Measurements from ENCODE around the gene TEDC2.

Gene TEDC2

DNA sequence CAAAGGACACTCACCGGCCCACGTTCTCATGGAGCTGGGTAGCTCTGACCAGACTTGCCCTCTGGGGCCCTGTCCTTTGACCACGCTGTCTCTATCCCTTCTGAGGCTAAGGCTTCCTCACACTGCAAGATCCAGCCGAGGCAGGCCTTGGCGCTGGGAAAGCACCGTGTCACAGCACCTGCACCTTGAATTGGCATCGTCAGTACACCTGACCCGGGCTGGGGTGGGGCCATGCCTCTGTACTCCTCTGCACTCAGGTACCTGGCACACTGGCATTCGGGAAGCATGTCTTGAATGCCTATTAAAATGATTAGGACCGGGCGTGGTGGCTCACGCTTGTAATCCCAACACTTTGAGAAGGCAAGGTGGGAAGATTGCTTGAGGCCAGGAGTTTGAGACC, 21.0 kb downstream of the TEDC2 start:
- Histone ChIP-seq H3K27ac (no peak overlapping the region), H3K4me1 (peaks cover 66 to 91% (median 79%) of the 10 kb centered on the region in 10 experiments), H3K9me3 (replicated peaks in 1 of 11) (no peaks in the 10 kb centered on the region), H3K4me2 (no peak overlapping the region), H3K4me3 (no peak overlapping the region), H3K36me3 (peaks cover 0 to 65% (median 33%) of the 10 kb centered on the region in 11 experiments; a peak in 15 of 22 replicates), H3K27me3 (no peaks in the 10 kb centered on the region), H4K20me1 (peaks cover 11 to 100% (median 100%) of the 10 kb centered on the region in 11 experiments; a peak in 21 of 22 replicates), H3K9ac (peak overlapping the region in 3 of 11 experiments; percentile 7 to 36 (median 7); a peak in 2 of 22 replicates)
- TF ChIP-seq Cebpa-rat (IDR thresholded peaks at IDR 0.05) = no peak

DNA sequence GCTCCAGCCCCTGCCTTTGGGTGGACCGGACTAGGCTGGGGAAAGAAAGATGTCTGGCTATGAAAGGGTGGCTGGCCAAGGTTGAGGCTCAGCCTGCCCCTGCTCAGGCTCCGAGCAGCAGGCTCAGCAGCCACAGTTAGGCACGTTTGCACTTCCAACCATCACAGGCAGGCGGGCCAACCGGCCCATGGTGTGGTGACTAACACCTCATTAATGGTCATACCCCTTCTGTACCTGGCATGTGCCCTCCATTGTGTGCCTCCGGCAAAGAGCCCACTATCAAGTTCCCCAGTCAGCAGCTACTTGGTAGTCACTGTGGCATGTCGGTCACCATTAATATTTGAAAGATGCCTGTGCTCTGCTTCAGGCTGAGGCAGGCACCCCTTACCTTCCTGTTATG, 21.8 kb downstream of the TEDC2 start:
- no peak for TF ChIP-seq Cebpa-rat (IDR thresholded peaks at IDR 0.05)
- peak overlapping the region in 5 of 11 experiments; percentile 27 to 65 (median 36); a peak in 7 of 22 replicates for H3K9ac ChIP-seq
- H3K36me3 ChIP-seq = peaks cover 0 to 59% (median 33%) of the 10 kb centered on the region in 11 experiments; a peak in 15 of 22 replicates
- H3K4me3 ChIP-seq = no peak overlapping the region
- no peaks in the 10 kb centered on the region for H3K27me3 ChIP-seq
- H3K4me2 ChIP-seq = peak overlapping the region in 9 of 11 experiments; percentile 65 to 96 (median 84); a peak in 15 of 22 replicates
- H3K9me3 ChIP-seq (replicated peaks in 1 of 11) = no peaks in the 10 kb centered on the region
- peaks cover 7 to 100% (median 100%) of the 10 kb centered on the region in 11 experiments; a peak in 21 of 22 replicates for H4K20me1 ChIP-seq
- H3K4me1 ChIP-seq = peaks cover 66 to 91% (median 79%) of the 10 kb centered on the region in 10 experiments
- H3K27ac ChIP-seq = no peak overlapping the region

GRCh38 chr16:2482249-2482648, 22.3 kb downstream of the TEDC2 start:
- H3K27me3 ChIP-seq = no peaks in the 10 kb centered on the region
- no peaks in the 10 kb centered on the region for H3K9me3 ChIP-seq (replicated peaks in 1 of 11)
- H4K20me1 ChIP-seq = peaks cover 2 to 100% (median 100%) of the 10 kb centered on the region in 11 experiments; a peak in 21 of 22 replicates
- no peak for TF ChIP-seq Cebpa-rat (IDR thresholded peaks at IDR 0.05)
- peaks cover 0 to 55% (median 33%) of the 10 kb centered on the region in 11 experiments; a peak in 15 of 22 replicates for H3K36me3 ChIP-seq
- H3K4me3 ChIP-seq = no peak overlapping the region
- H3K4me1 ChIP-seq = peaks cover 66 to 91% (median 79%) of the 10 kb centered on the region in 10 experiments
- peak overlapping the region; percentile 65 to 96 (median 86) for H3K4me2 ChIP-seq
- H3K27ac ChIP-seq = peak overlapping the region in 1 of 11 experiments; percentile 64; a peak in 2 of 22 replicates
- peak overlapping the region in 9 of 11 experiments; percentile 4 to 65 (median 47); a peak in 10 of 22 replicates for H3K9ac ChIP-seq

- Histone ChIP-seq H3K36me3 (peaks cover 0 to 52% (median 33%) of the 10 kb centered on the region in 11 experiments; a peak in 15 of 22 replicates), H3K4me2 (peak overlapping the region; percentile 65 to 96 (median 86))
These were observed 23.0 kb downstream of the TEDC2 start for GRCh38 chr16:2482708-2483534.

GRCh38 chr16:2483939-2484897, 24.3 kb downstream of the TEDC2 start:
- no peaks in the 10 kb centered on the region for H3K27me3 ChIP-seq
- H3K9ac ChIP-seq = peak overlapping the region in 9 of 11 experiments; percentile 27 to 72 (median 58); a peak in 14 of 22 replicates
- peak overlapping the region; percentile 65 to 96 (median 86) for H3K4me2 ChIP-seq
- H3K4me1 ChIP-seq = peaks cover 72 to 88% (median 79%) of the 10 kb centered on the region in 10 experiments
- H4K20me1 ChIP-seq = peaks cover 0 to 100% (median 100%) of the 10 kb centered on the region in 11 experiments; a peak in 20 of 22 replicates
- peak overlapping the region in 1 of 10 experiments; percentile 14; a peak in 1 of 20 replicates for H3K4me3 ChIP-seq
- no peak for TF ChIP-seq Cebpa-rat (IDR thresholded peaks at IDR 0.05)
- H3K9me3 ChIP-seq (replicated peaks in 1 of 11) = no peaks in the 10 kb centered on the region
- peaks cover 0 to 44% (median 22%) of the 10 kb centered on the region in 11 experiments; a peak in 15 of 22 replicates for H3K36me3 ChIP-seq
- peak overlapping the region in 4 of 11 experiments; percentile 2 to 64 (median 14); a peak in 6 of 22 replicates for H3K27ac ChIP-seq

More at GRCh38 chr16:2482708-2483534, 23.0 kb downstream of the TEDC2 start:
- H3K4me1 ChIP-seq = peaks cover 66 to 91% (median 79%) of the 10 kb centered on the region in 10 experiments
- no peak for TF ChIP-seq Cebpa-rat (IDR thresholded peaks at IDR 0.05)
- peak overlapping the region in 1 of 10 experiments; percentile 14; a peak in 1 of 20 replicates for H3K4me3 ChIP-seq
- no peaks in the 10 kb centered on the region for H3K9me3 ChIP-seq (replicated peaks in 1 of 11)
- peak overlapping the region; percentile 4 to 72 (median 47); a peak in 17 of 22 replicates for H3K9ac ChIP-seq
- peaks cover 0 to 100% (median 100%) of the 10 kb centered on the region in 11 experiments; a peak in 20 of 22 replicates for H4K20me1 ChIP-seq
- H3K27me3 ChIP-seq = no peaks in the 10 kb centered on the region
- peak overlapping the region in 6 of 11 experiments; percentile 2 to 64 (median 27); a peak in 7 of 22 replicates for H3K27ac ChIP-seq

DNA sequence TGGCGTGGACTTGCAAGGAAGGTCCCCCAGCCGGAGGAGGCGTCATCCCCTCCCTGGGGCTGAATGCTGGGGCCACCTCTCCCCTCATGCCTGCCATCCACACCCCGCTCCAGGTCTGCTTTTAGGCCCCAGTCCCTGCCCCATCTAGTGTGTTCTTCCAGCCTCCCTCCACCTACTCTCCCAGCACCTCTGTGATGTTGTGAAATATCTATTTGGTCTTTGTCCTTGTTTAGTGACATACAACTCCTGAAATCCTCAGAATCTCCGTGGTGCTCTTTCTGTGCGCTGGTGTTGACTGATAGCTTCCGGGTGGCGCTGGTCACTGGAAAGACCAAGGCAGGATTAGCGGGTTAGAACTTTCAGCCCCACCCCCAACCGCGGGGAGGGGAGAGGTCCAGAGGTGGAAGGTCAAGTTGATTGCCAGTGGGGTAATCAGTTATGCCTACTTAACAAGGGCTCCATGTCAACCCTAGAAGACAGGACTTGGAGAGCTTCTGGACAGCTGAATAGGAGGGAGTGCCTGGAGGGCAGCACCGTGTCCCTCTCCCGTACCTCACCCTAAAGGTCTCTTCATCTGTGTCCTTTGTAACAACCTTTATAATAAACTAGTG, 25.1 kb downstream of the TEDC2 start:
- H3K27ac ChIP-seq = peak overlapping the region in 3 of 11 experiments; percentile 2 to 64 (median 62); a peak in 5 of 22 replicates
- H3K4me1 ChIP-seq = peaks cover 72 to 86% (median 78%) of the 10 kb centered on the region in 10 experiments

GRCh38 chr16:2485811-2486507, 26.1 kb downstream of the TEDC2 start:
- no peaks in the 10 kb centered on the region for H3K9me3 ChIP-seq (replicated peaks in 1 of 11)
- peak overlapping the region; percentile 16 to 77 (median 52); a peak in 19 of 22 replicates for H3K27ac ChIP-seq
- peaks cover 72 to 79% (median 75%) of the 10 kb centered on the region in 10 experiments for H3K4me1 ChIP-seq
- peaks cover 0 to 44% (median 25%) of the 10 kb centered on the region in 11 experiments; a peak in 21 of 22 replicates for H3K36me3 ChIP-seq
- H3K4me2 ChIP-seq = peak overlapping the region; percentile 65 to 96 (median 86)
- H3K4me3 ChIP-seq = peak overlapping the region in 3 of 10 experiments; percentile 16 to 44 (median 30); a peak in 3 of 20 replicates
- TF ChIP-seq Cebpa-rat (IDR thresholded peaks at IDR 0.05) = no peak
- peak overlapping the region; percentile 39 to 72 (median 59); a peak in 21 of 22 replicates for H3K9ac ChIP-seq
- H4K20me1 ChIP-seq = peaks cover 0 to 100% (median 100%) of the 10 kb centered on the region in 11 experiments; a peak in 19 of 22 replicates
- H3K27me3 ChIP-seq = no peaks in the 10 kb centered on the region

More for the DNA sequence above, 25.1 kb downstream of the TEDC2 start:
- Histone ChIP-seq H4K20me1 (peaks cover 0 to 100% (median 100%) of the 10 kb centered on the region in 11 experiments; a peak in 19 of 22 replicates), H3K4me3 (no peak overlapping the region), H3K36me3 (peaks cover 0 to 44% (median 24%) of the 10 kb centered on the region in 11 experiments; a peak in 20 of 22 replicates), H3K9me3 (replicated peaks in 1 of 11) (no peaks in the 10 kb centered on the region), H3K27me3 (no peaks in the 10 kb centered on the region), H3K4me2 (peak overlapping the region; percentile 65 to 96 (median 86)), H3K9ac (peak overlapping the region in 9 of 11 experiments; percentile 30 to 72 (median 59); a peak in 14 of 22 replicates)
- TF ChIP-seq Cebpa-rat (IDR thresholded peaks at IDR 0.05) = peak in 1 of 11 experiments; percentile 46; a peak in 1 of 22 replicates
